SK-N-DZ (cell line): Measurements from ENCODE around the gene UBA1.

Source experiments
- DNase-seq: peaks from one replicate; pipeline ENCODE4 v3.0.0-alpha.2; 2015; ENCODE audit warnings: low spot score

The UBA1 gene

GRCh38 chrX:47228550-47229270 is 35.1 kb downstream of the UBA1 start:
- no peak for DNase-seq

DNA sequence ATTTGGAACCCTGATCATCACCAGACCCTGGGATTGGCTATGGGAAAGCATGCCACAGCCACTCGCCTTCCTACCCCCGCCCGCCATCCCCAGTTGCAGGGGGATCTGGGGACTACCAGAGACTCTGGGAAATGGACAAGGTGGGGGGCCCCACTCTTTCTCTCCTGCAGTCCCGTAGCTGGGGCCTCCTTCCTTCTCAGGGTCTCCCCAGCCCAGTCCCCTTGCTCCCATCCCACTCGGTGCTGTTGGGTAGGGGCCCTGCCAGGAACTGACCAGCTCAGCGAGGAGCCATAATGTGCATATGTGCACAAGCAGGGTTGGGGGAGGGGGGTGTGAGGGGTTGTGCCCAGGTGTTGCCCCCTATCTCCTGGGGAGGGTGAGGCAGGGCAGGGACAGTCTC is 35.8 kb downstream of the UBA1 start:
- DNase-seq = no peak

DNA sequence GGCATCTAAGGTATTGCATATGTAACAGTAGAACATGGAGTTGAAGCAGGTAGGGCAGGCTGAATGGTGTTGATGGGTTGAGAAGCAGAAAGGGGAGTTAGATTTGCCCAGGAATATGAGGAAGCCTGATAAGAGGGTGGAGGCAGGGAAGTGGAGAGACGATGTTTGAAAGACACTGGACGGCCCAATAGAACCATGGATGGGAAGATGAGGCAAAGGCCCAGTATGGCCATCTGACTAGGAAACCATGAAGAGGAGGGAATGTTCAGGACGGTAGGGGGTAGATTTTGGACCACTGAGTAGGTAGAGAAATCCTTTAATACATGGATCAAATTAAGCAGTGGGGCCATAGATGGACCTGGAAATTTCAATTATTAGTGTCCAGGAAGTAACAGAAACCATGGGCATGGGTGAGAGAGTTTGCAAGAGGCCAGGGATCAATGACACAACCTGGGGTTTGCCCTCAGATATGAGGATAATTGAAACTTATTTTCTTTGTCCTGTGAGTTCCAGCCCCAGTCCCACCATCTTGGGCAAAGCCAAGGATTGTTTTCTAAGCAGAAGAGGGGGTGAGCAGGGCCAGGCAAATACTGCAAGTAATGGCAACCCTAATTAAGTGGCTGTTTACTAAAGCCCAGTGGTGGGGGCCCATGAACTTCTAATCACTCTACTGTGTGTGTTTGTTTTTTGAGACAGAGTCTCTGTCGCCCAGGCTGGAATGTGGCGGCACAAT is 36.7 kb downstream of the UBA1 start:
- no peak for DNase-seq

DNA sequence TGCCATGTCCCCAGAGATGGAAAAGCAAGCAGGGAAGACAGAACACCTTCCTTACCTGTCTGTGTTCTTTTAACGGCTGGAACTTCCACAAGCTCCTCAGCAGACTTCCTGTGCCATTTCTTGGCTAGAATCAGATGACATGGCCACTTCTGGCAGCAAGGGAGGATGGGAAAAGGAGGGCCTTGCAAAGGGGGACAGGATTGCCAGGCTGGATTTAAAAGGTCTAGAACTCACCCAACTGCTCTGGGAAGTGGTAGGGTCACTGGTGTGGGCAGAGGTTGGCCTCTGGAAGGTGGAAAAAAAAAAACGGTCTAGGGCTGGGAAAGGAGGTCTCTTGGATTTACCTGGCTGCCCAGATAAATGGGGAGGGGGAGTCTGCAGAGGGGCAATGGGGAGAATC is 37.5 kb downstream of the UBA1 start:
- no peak for DNase-seq

DNA sequence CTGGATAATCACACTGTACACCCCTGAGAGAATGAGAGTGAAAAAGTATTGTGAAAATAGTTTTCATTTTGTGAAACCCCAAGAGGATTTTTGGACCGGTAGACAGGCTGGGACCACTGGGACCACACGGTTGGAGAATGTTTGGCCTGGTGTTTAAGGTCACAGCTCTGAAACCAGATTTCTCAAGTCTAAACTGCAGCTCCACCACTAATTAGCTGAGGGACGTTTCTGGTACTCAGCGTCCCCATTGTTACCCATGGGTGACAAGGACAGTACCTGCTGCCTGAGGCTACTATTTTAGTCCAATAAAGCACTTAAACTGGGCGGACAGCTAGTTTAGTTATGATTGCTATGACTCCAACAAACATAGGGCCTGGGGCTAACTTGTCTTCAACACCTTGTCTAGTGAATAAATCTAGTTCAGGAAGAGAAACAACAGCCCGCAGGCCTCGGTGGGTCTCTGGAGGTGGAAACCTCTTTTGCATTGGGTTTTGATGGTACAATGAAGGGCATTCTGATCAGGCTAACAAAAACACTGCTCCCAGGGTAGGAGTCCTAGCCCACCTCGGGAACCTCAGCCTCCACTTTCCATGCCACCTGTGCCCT is 38.7 kb downstream of the UBA1 start:
- no peak for DNase-seq

GRCh38 chrX:47232803-47233332 is 39.2 kb downstream of the UBA1 start, which contains the start of gene USP11:
Gene USP11, plus strand, starts transcription at chrX:47233009. Its CDS starts 35 bp downstream, at chrX:47233044.
- peak; percentile 77 for DNase-seq

DNA sequence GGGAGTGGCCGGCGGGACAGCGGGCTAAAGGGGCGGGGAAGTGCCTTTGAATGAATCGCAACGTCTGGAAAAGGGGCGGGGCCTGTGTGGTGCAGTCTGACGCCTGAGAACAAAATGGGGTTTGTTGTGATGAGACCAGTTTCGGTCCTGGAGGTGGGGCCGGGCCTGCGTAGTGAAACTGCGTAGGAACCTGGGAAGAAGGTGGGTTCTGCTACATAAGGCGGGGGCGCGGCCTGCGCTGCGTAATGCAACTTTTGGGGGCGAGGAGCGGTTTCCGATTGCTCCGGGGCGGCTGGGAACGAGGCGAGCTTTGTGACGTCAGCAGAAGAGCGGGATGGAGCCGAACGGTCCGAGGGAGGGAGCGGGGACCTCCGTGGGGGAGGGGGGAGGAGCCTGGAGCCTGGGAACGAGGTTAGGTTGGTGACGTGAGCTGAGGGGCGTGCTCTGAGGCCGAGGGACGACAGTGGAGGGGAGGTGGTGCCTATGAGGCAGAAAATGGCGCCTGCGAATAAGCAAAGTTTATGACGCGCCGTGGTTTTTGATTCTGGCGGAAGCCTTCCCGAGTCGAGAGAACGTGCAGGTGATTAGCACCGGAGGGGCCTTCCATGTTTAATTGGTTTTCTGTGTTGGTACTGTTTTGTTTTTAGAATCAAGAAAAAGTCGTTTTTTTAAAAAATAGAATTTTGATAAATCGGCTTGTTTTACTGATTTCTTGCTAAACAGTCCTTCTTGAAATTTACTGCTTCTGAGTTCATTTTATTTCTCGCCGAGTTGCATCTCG is 39.9 kb downstream of the UBA1 start:
- DNase-seq = peak; percentile 94

DNA sequence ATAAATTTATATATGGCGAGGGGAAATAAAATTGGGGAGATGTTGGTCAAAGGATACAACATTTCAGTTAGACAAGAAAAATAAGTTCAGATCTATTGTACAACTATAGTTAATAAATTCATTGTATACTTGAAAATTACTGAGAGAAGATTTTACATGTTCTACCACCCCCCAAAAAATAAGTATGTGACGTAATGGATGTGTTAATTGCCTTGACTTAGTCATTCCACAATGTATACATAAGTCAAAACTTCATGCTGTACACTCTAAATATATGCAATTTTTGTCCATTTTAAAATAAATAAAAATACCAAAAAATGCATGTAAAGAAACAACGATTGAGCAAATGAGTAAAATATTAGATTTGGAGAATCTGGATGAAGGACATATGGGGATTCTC is 41.0 kb downstream of the UBA1 start:
- no peak for DNase-seq

- DNase-seq = no peak
Measured at GRCh38 chrX:47235691-47236103, 42.1 kb downstream of the UBA1 start.

DNA sequence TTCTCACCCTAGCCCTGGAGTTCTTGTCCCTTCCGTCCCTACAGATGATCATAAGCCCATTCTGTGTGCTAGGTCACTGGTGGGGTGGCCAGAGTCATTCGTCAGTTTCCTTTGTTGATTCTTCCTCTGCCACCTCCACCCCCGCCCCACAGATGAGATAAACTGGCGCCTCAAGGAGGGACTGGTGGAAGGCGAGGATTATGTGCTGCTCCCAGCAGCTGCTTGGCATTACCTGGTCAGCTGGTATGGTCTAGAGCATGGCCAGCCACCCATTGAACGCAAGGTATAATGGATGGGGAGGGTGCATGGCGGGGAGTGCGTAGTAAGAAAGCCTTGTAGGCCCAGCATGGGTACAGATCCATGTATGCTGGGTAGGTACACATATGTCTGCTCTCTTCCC is 45.6 kb downstream of the UBA1 start:
- no peak for DNase-seq

DNA sequence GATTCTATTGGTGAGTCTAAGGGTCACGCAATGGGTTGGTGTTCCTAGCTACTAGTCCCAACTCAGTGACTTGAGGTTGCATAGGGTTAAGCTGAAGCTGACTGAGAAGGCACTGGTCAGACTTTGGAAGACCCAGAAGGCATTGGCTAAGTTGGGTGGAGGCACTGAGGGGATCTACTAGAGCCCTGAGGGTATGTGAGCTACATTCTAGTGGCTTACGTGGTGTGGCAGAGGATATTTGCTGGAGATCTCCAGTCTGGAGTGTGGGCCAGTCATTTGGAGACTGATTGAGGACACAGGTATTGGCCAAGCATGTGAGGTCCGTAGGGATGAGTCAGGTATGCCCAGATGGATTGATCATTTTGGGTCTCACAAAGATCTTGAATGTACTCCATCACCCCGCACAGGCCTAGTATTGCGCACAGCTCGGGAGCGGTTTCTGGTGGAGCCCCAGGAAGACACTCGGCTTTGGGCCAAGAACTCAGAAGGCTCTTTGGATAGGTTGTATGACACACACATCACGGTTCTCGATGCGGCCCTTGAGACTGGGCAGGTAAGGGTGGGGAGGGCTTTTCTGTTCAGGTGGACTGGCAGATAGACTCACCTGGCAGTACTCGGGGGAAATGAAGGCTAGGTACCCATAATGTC is 46.4 kb downstream of the UBA1 start:
- DNase-seq = no peak

DNA sequence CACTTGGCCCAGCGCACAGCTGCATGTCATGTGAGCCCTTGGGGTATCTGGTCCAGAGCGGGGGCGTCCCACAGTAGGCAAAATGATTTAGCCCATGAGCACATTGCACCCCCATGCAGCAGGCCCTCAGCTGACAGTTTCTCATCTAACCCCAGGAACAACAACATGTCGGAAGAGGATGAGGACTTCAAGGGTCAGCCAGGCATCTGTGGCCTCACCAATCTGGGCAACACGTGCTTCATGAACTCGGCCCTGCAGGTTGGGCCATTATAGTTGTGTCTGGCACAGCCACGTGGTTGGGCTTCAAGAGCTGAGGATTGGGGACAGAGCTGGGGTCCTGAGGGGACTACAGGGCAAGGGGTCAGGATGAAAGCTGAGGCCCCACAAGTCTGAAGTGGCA is 47.0 kb downstream of the UBA1 start:
- no peak for DNase-seq

- DNase-seq = no peak
Measured at GRCh38 chrX:47241201-47242011, 47.8 kb downstream of the UBA1 start.

GRCh38 chrX:47242321-47242720 is 48.7 kb downstream of the UBA1 start:
- DNase-seq = no peak

- no peak for DNase-seq
Measured at GRCh38 chrX:47243351-47243750, 49.7 kb downstream of the UBA1 start.

DNA sequence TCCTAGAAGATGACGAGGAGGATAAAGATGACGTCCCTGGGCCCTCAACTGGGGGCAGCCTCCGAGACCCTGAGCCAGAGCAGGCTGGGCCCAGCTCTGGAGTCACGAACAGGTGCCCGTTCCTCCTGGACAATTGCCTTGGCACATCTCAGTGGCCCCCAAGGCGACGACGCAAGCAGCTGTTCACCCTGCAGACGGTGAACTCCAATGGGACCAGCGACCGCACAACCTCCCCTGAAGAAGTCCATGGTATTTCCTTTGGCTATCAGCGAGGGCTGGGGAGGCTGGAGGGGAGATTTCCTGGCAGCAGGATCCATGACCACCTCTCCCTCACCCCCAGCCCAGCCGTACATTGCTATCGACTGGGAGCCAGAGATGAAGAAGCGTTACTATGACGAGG is 51.0 kb downstream of the UBA1 start:
- DNase-seq = no peak

DNA sequence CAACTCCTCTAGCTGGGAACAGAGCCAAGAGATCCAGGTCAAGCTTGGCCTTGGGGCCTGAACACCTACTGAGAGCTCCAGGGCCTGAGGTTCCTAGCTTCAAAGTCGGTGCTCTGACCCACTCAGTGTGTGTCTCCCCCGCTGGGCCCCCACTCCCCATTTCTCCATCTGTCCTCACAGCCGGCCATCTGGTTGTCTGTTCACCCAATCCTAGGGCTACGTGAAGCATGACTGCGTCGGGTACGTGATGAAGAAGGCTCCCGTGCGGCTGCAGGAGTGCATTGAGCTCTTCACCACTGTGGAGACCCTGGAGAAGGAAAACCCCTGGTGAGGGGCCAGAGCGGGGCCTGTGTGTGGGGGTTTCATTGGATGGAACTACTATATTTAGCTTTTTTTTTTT is 51.5 kb downstream of the UBA1 start:
- no peak for DNase-seq

- DNase-seq = no peak
Measured at GRCh38 chrX:47247206-47247998, 53.8 kb downstream of the UBA1 start.

GRCh38 chrX:47247999-47248320 is 54.3 kb downstream of the UBA1 start:
- no peak for DNase-seq

- no peak for DNase-seq
Measured at GRCh38 chrX:47248576-47248975, 54.9 kb downstream of the UBA1 start.
